IPS-20b (cell line): Measurements from ENCODE around the gene DCLRE1A.
"Not testable (repeated sequence)": the region's sequence is repeated elsewhere in the genome, so short reads cannot be mapped to it uniquely, and the experiment has no call there.

ENCODE experiments used
- H3K27ac ChIP-seq: one replicate; pipeline ENCODE4 v1.5.1; 2013; ENCODE audit warnings: low read length
- H3K27me3 ChIP-seq: 2 replicates; pipeline ENCODE4 v1.6.1; 2013; ENCODE audit warnings: mild to moderate bottlenecking, low read length, inconsistent platforms; ENCODE audit not compliant: insufficient read depth
- H3K36me3 ChIP-seq: 2 replicates; pipeline ENCODE4 v1.6.1; 2013; ENCODE audit warnings: low read depth, mild to moderate bottlenecking, inconsistent platforms, low read length, moderate library complexity; ENCODE audit not compliant: insufficient read depth
- H3K4me1 ChIP-seq: 2 replicates; pipeline ENCODE4 v1.6.1; 2013; ENCODE audit warnings: mild to moderate bottlenecking, control low read depth, inconsistent platforms, low read length, moderate library complexity; ENCODE audit not compliant: insufficient read depth
- H3K4me3 ChIP-seq: 2 replicates; pipeline ENCODE4 v1.5.1; 2013; ENCODE audit warnings: mild to moderate bottlenecking, low read length, inconsistent platforms
- H3K9ac ChIP-seq: 2 replicates; pipeline ENCODE4 v1.6.1; 2013; ENCODE audit warnings: low read depth, mild to moderate bottlenecking, inconsistent platforms, low read length, moderate library complexity
- H3K9me3 ChIP-seq: 2 replicates; pipeline ENCODE4 v1.6.1; 2013; ENCODE audit warnings: mild to moderate bottlenecking, low read depth, low read length, inconsistent platforms; ENCODE audit not compliant: insufficient read depth

Gene DCLRE1A

DNA sequence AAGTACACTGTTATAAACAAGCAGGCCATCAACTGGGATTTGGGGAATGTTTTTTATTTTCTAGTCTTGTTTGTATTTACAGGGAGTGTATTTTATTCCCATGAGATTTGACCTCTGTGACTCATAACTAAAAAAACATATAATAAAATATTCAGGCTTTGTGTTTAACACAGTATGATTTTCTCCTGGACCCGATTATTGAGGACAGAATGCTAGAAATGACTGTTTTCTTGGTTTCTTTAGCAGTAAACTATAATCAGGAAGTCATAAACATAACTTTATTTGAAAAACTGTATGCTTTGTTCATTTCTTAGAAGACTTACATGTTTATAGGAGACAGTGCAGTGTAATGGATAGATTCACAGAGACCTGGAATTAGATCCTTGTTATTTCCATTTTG lies 2.7 kb upstream of the DCLRE1A start:
- peak overlapping the region; percentile 99 for H3K4me3 ChIP-seq
- no peaks in the 10 kb centered on the region for H3K27me3 ChIP-seq
- peak overlapping the region; percentile 95; the same call in 1 of the 2 replicates for H3K9ac ChIP-seq
- no peaks in the 10 kb centered on the region for H3K9me3 ChIP-seq
- peaks cover 35% of the 10 kb centered on the region for H3K36me3 ChIP-seq
- no peak overlapping the region for H3K27ac ChIP-seq
- H3K4me1 ChIP-seq = peaks cover 12% of the 10 kb centered on the region; the same call in 1 of the 2 replicates

DNA sequence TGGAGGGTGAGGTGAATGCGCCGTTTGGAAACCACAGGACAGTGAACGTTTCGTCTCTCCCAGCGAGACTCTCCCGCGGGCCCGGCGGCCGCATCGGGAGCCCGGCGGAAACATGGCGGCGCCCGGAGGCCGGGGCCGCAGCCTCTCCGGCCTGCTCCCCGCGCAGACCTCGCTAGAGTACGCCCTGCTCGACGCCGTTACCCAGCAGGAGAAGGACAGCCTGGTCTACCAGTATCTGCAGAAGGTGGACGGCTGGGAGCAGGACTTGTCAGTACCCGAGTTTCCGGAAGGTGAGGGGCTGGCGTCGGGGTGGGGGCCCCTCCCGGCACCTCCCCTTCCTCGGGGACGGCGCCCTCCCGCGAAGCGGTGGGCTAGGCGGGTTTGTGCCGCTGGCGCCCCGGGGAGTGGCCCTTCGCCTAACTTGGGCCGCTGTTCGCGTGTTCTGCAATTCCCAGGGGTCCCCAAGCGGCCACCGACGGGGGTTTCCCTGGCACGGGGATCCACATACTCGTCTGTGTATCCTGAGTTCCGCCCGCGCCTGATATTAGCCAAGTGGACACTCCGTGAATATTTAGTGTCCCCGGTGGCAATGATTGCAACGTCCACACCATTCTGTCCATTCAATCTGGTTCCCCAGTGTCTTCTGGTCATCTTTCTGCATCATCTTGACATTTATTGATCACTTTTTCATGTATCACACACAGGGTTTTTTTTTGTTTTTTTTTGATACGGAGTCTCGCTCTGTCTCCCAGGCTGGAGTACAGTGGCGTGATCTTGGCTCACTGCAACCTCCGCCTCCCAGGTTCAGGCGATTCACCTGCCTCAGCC lies 1.1 kb upstream of the DCLRE1A start:
- Histone ChIP-seq H3K4me3 (peak overlapping the region; percentile 99), H3K27ac (peak overlapping the region; percentile 54), H3K4me1 (peaks cover 12% of the 10 kb centered on the region; the same call in 1 of the 2 replicates), H3K27me3 (no peaks in the 10 kb centered on the region), H3K9ac (peak overlapping the region; percentile 95), H3K36me3 (peaks cover 22% of the 10 kb centered on the region), H3K9me3 (no peaks in the 10 kb centered on the region)

- peaks cover 19% of the 10 kb centered on the region for H3K36me3 ChIP-seq
- H3K9ac ChIP-seq = peak overlapping the region; percentile 95
- peak overlapping the region; percentile 99 for H3K4me3 ChIP-seq
- no peaks in the 10 kb centered on the region for H3K27me3 ChIP-seq
- H3K27ac ChIP-seq = peak overlapping the region; percentile 54
- H3K4me1 ChIP-seq = peaks cover 12% of the 10 kb centered on the region; the same call in 1 of the 2 replicates
- H3K9me3 ChIP-seq = no peaks in the 10 kb centered on the region
Measured at GRCh38 chr10:113853578-113854012, 287 bp downstream of the DCLRE1A start.

DNA sequence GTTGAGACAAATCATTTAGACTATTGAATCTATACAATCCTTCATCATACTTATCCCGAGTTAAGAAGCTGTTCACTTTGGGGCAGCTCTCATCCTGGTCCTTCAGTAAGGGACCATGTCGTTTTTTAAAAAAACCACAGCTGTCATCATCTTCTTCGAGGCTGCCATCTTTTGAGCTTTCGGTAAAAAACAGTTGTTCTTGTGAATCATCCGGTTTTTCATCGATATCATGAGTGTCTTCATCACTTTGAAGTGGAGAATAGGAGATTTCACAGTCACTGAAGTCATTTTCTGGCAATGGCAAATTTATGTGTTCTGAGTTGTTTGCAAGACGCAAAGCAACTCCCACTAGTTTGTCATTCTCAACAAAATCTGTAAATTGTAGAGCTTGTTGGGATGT lies 3.9 kb downstream of the DCLRE1A start:
- peaks cover 32% of the 10 kb centered on the region for H3K36me3 ChIP-seq
- H3K9ac ChIP-seq = no peak overlapping the region
- H3K4me1 ChIP-seq = 0 out of 2 replicates have a peak, but pooled peaks cover 2% of the 10 kb centered on the region
- no peak overlapping the region for H3K27ac ChIP-seq
- H3K27me3 ChIP-seq = no peaks in the 10 kb centered on the region
- no peaks in the 10 kb centered on the region for H3K9me3 ChIP-seq
- no peak overlapping the region for H3K4me3 ChIP-seq

DNA sequence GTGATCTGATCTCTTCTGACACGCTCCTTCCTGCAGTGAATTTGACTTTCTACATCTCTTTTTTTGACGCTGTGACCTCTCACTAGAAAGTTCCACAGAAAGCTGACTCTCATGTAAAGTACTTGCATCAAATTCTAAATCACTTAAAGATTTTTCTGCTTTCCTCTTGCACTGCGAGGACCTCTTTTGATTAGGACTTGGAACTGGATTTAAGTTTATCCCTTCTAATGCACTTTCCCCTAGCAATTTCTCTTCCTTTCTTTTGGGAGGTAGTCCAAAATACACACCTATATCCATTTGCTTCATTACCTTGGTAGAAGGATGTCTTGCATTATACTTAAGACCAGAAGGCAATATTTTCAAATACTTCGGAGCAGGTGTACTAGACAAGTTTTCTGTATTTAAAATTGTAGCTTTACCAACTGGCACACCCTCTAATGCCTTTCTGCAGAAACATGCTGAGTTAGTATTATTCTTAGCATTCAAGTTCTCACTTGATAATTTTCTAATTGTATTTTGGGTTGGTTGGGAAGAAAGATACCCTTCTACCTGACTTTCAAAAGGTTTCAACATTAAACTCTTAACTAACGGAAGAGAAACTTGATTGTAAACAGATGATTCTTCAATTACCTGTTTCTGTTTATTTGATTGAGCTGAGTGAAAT lies 4.6 kb downstream of the DCLRE1A start:
- H3K9ac ChIP-seq = no peak overlapping the region
- peaks cover 4% of the 10 kb centered on the region; the same call in 1 of the 2 replicates for H3K4me1 ChIP-seq
- H3K27me3 ChIP-seq = no peaks in the 10 kb centered on the region
- peaks cover 37% of the 10 kb centered on the region for H3K36me3 ChIP-seq
- no peak overlapping the region for H3K4me3 ChIP-seq
- no peak overlapping the region for H3K27ac ChIP-seq
- H3K9me3 ChIP-seq = no peaks in the 10 kb centered on the region

- Histone ChIP-seq H3K9me3 (no peaks in the 10 kb centered on the region), H3K27ac (no peak overlapping the region), H3K27me3 (no peaks in the 10 kb centered on the region), H3K4me3 (no peak overlapping the region), H3K36me3 (peaks cover 54% of the 10 kb centered on the region), H3K9ac (no peak overlapping the region), H3K4me1 (peaks cover 6% of the 10 kb centered on the region; the same call in 1 of the 2 replicates)
Measured at GRCh38 chr10:113846036-113846435, 7.8 kb downstream of the DCLRE1A start.

DNA sequence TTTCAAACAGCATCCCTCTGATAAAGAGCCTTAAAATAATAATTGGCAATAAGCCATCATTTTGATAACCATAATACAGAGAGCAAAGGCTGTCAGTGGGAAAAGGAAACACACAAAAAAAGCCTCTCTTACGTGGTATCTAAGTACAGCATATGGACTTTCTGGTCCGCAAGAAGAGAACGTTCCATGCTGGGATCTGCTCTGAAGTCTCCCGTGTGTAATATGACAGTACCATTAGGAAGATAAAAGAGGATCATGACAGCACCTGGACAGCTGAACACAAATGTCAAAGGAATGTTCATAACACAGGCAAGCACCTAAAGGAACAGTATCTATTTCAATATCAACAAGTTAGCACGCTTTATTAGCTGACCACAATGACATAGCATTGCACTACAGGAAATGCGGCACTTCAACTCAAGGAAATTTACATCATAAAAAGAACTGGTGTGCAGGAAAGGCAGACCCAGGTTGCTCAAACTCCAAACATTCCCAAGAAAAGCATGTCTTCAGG lies 9.9 kb downstream of the DCLRE1A start:
- no peak overlapping the region for H3K27ac ChIP-seq
- peaks cover 6% of the 10 kb centered on the region; the same call in 1 of the 2 replicates for H3K4me1 ChIP-seq
- peaks cover 53% of the 10 kb centered on the region for H3K36me3 ChIP-seq
- no peaks in the 10 kb centered on the region for H3K9me3 ChIP-seq
- no peak overlapping the region for H3K9ac ChIP-seq
- H3K27me3 ChIP-seq = no peaks in the 10 kb centered on the region
- no peak overlapping the region for H3K4me3 ChIP-seq

- Histone ChIP-seq H3K27me3 (no peaks in the 10 kb centered on the region), H3K9ac (no peak overlapping the region)
Measured at GRCh38 chr10:113842171-113842570, 11.7 kb downstream of the DCLRE1A start.

DNA sequence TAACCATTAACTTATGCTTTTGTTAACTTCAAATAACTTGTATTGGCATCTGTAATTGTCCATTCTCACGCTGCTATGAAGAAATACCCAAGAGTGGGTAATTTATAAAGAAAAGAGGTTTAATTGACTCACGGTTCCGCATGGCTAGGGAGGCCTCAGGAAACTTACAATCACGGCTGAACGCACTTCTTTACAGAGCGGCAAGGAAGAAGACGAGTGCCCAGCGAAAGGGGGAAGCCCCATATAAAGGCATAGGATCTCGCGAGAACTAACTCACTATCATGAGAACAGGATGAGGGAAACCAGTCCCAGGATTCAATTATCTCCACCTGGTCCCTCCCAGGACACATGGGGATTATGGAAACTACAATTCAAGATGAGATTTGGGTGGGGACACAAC lies 25.3 kb downstream of the DCLRE1A start:
- not testable (repeated sequence) for H3K36me3 ChIP-seq, H3K4me3 ChIP-seq, H3K27ac ChIP-seq, H3K27me3 ChIP-seq, H3K4me1 ChIP-seq, H3K9me3 ChIP-seq, H3K9ac ChIP-seq

More at GRCh38 chr10:113842171-113842570, 11.7 kb downstream of the DCLRE1A start:
- peaks cover 49% of the 10 kb centered on the region for H3K36me3 ChIP-seq
- no peaks in the 10 kb centered on the region for H3K9me3 ChIP-seq
- H3K27ac ChIP-seq = no peak overlapping the region
- H3K4me3 ChIP-seq = no peak overlapping the region
- peaks cover 6% of the 10 kb centered on the region; the same call in 1 of the 2 replicates for H3K4me1 ChIP-seq

GRCh38 chr10:113825791-113826190 lies 28.1 kb downstream of the DCLRE1A start:
- Histone ChIP-seq H3K27ac (no peak overlapping the region), H3K27me3 (no peaks in the 10 kb centered on the region), H3K4me3 (no peak overlapping the region)

DNA sequence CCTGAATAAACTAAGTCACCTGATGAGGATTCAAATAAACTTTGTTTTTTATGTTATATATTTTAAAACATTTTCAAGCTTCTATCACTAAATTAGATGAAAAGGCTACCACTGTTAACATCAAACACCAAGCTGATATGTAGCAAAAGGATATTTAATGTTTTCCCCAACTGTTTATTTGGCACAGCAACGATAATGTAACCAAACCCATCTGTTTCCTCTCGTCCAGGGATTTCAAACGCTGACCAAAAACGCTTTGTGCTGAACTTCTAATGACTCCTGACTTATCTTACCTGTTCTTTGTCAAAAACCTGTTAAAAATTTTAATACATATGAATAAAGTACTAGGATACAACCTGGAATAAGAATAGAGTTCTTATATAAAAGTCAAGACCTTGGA lies 30.5 kb downstream of the DCLRE1A start:
- Histone ChIP-seq H3K9me3 (no peaks in the 10 kb centered on the region), H3K4me3 (no peak overlapping the region), H3K36me3 (no peaks in the 10 kb centered on the region), H3K27ac (no peak overlapping the region), H3K4me1 (peaks cover 9% of the 10 kb centered on the region; the same call in 1 of the 2 replicates), H3K9ac (no peak overlapping the region), H3K27me3 (no peaks in the 10 kb centered on the region)

More at GRCh38 chr10:113825791-113826190, 28.1 kb downstream of the DCLRE1A start:
- Histone ChIP-seq H3K36me3 (no peaks in the 10 kb centered on the region), H3K9me3 (no peaks in the 10 kb centered on the region), H3K9ac (no peak overlapping the region), H3K4me1 (peaks cover 9% of the 10 kb centered on the region; the same call in 1 of the 2 replicates)
